GM13977 (cell line): Measurements from ENCODE around the gene SPPL3.

Experiments
- DNase-seq: peaks from one replicate; pipeline ENCODE4 v3.0.0; 2012; ENCODE audit warnings: low spot score
- CTCF ChIP-seq: IDR thresholded peaks from 2 replicates; pipeline ENCODE4 v1.5.1; 2012; ENCODE audit warnings: mild to moderate bottlenecking, control low read depth; ENCODE audit not compliant: insufficient read depth; ENCODE audit errors: extremely low read depth, missing control alignments
- in situ Hi-C: fragments of 300-500 bp; cut with MboI; formaldehyde crosslinking; loops from one replicate; pipeline ENCODE4 v1.12.0; 2022; ENCODE audit warnings: low sequenced_read_pairs, low pct_unique_long_range_greater_than_20kb, mixed read lengths, inconsistent platforms; ENCODE audit not compliant: unreplicated experiment

SPPL3 gene

GRCh38 chr12:120849765-120850164 is 54.4 kb downstream of the SPPL3 start:
- DNase-seq = no peak
- in situ Hi-C loops = no loop called here
- TF ChIP-seq CTCF = no peak

- peak; percentile 43 for DNase-seq
- TF ChIP-seq CTCF = no peak
- in situ Hi-C loops = no loop called here
Observed at GRCh38 chr12:120847814-120848213, 56.3 kb downstream of the SPPL3 start.

- in situ Hi-C loops = no loop called here
- no peak for DNase-seq
- no peak for TF ChIP-seq CTCF
Observed at GRCh38 chr12:120847392-120847791, 56.8 kb downstream of the SPPL3 start.

GRCh38 chr12:120846721-120847120 is 57.4 kb downstream of the SPPL3 start:
- in situ Hi-C loops = no loop called here
- no peak for DNase-seq
- TF ChIP-seq CTCF = no peak

GRCh38 chr12:120845696-120846095 is 58.5 kb downstream of the SPPL3 start:
- DNase-seq = no peak
- in situ Hi-C loops = no loop called here
- no peak for TF ChIP-seq CTCF

- in situ Hi-C loops = no loop called here
- no peak for TF ChIP-seq CTCF
- DNase-seq = no peak
Observed at GRCh38 chr12:120844768-120845449, 59.2 kb downstream of the SPPL3 start.
